ENCODE measurements around the gene SLC35E1. TPM values are rescaled to one million over a fixed set of nuclear protein-coding genes. Genes with fewer than 3 reads are reported as not detected.

Gene SLC35E1
- total and polyA plus RNA-seq, 2 of the 13 experiments (the other 11 are each of a cell fraction or from before 2014, with no cell fraction given) = 21.2 to 46.5 TPM

DNA sequence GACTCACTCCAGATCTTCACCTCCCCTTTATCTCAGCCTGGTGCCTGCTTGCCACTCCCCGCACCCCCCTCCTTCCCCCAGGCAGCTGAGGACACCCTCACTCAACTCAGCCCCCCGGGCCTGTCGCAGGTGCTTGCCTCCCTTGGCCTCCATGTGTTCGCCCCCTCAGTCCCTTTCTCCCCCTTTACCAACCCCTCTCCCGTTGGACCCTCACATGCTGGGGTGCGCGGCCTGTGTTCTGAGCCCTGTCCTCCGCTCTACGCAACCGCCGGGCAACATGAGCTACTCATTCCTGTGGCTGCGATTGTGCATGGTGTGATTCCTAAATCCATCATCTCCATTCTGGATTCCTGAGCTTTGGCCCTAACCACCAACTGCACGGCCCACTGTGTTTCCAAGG is 35.1 kb downstream of the SLC35E1 start:
- Histone ChIP-seq H3K9me3 (ENCODE audit: low read length) (no peaks in the 10 kb centered on the region), H3K27me3 (ENCODE audit: control insufficient read depth in 1 of 2, insufficient read depth in 2 of 2, low read length in 2 of 2) (no peaks in the 10 kb centered on the region; a peak in 1 of 5 replicates), H3K27ac (ENCODE audit: extremely low read length, insufficient read depth, low read length) (no peak overlapping the region), H3K79me2 (ENCODE audit: insufficient read depth, low read length) (peaks cover 54% of the 10 kb centered on the region), H3K4me1 (ENCODE audit: insufficient read depth, low read length) (peaks cover 18% of the 10 kb centered on the region), H3K36me3 (replicated peaks in 1 of 2; ENCODE audit: control insufficient read depth in 1 of 2, insufficient read depth in 2 of 2, low read length in 2 of 2) (peaks cover 36 to 69% of the 10 kb centered on the region in 2 experiments), H3K4me2 (ENCODE audit: low read depth, low read length) (no peak overlapping the region), H2AFZ (ENCODE audit: low read length) (no peak overlapping the region), H3K9ac (ENCODE audit: insufficient read depth, low read depth, low read length) (no peak overlapping the region), H4K20me1 (ENCODE audit: insufficient read depth, low read length) (peaks cover 27% of the 10 kb centered on the region), H3K4me3 (replicated peaks in 1 of 3; ENCODE audit: insufficient read depth in 1 of 3, low read depth in 2 of 3, low read length in 3 of 3) (no peak overlapping the region)
- TF ChIP-seq, protein P1, sequence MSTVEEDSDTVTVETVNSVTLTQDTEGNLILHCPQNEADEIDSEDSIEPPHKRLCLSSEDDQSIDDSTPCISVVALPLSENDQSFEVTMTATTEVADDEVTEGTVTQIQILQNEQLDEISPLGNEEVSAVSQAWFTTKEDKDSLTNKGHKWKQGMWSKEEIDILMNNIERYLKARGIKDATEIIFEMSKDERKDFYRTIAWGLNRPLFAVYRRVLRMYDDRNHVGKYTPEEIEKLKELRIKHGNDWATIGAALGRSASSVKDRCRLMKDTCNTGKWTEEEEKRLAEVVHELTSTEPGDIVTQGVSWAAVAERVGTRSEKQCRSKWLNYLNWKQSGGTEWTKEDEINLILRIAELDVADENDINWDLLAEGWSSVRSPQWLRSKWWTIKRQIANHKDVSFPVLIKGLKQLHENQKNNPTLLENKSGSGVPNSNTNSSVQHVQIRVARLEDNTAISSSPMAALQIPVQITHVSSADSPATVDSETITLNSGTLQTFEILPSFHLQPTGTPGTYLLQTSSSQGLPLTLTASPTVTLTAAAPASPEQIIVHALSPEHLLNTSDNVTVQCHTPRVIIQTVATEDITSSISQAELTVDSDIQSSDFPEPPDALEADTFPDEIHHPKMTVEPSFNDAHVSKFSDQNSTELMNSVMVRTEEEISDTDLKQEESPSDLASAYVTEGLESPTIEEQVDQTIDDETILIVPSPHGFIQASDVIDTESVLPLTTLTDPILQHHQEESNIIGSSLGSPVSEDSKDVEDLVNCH (CRISPR knock-in tag; IDR thresholded peaks at IDR 0.05) = no peak
- TF ChIP-seq ZMYM2 (CRISPR knock-in tag; IDR thresholded peaks at IDR 0.05) (no peak), PAX8 (CRISPR knock-in tag; IDR thresholded peaks at IDR 0.05; ENCODE audit: borderline replicate concordance) (no peak), AGO2 (optimal IDR thresholded peaks at IDR 0.05; ENCODE audit: low read depth, low read length) (peak; percentile 14), ZNF550 (CRISPR knock-in tag; IDR thresholded peaks at IDR 0.05; ENCODE audit: borderline replicate concordance) (no peak), RBFOX2 (IDR thresholded peaks at IDR 0.05; ENCODE audit: low read depth, low read length) (0 out of 2 replicates have a peak, but pooled peaks have one; percentile 14)
- no peak for FAIRE-seq
- POLR2A ChIA-PET = no interaction called here
- WGBS (ENCODE audit: low lambda C conversion rate) = 97% methylated on average over 13 of the region's 13 CpGs
- CTCF ChIA-PET (ENCODE audit: low intra/inter-chr PET ratio, low total read pairs) = no interaction called here
- no TSS peak for BruUV-seq (replicated peaks)
- intact Hi-C loops (cut with micrococcal nuclease; ENCODE audit: unreplicated experiment) = no loop called here
- no peak for ATAC-seq
- in situ Hi-C loops (cut with HindIII; ENCODE audit: extremely low pct_ligation_motif_present, low pct_unique_long_range_greater_than_20kb) = no loop called here
- no peak for DNase-seq (ENCODE audit: low spot score)

- Histone ChIP-seq H3K4me3 (replicated peaks in 1 of 3; ENCODE audit: insufficient read depth in 1 of 3, low read depth in 2 of 3, low read length in 3 of 3) (no peak overlapping the region), H3K9me3 (ENCODE audit: low read length) (no peaks in the 10 kb centered on the region), H3K4me2 (ENCODE audit: low read depth, low read length) (no peak overlapping the region), H3K36me3 (replicated peaks in 1 of 2; ENCODE audit: control insufficient read depth in 1 of 2, insufficient read depth in 2 of 2, low read length in 2 of 2) (peaks cover 43 to 79% of the 10 kb centered on the region in 2 experiments), H3K27ac (ENCODE audit: extremely low read length, insufficient read depth, low read length) (no peak overlapping the region), H3K27me3 (ENCODE audit: control insufficient read depth in 1 of 2, insufficient read depth in 2 of 2, low read length in 2 of 2) (no peaks in the 10 kb centered on the region), H3K9ac (ENCODE audit: insufficient read depth, low read depth, low read length) (no peak overlapping the region), H2AFZ (ENCODE audit: low read length) (no peak overlapping the region), H3K4me1 (ENCODE audit: insufficient read depth, low read length) (peaks cover 18% of the 10 kb centered on the region), H3K79me2 (ENCODE audit: insufficient read depth, low read length) (peaks cover 46% of the 10 kb centered on the region), H4K20me1 (ENCODE audit: insufficient read depth, low read length) (peaks cover 20% of the 10 kb centered on the region)
- no TSS peak for BruUV-seq (replicated peaks)
- ChIA-PET CTCF (ENCODE audit: low intra/inter-chr PET ratio, low total read pairs) (no interaction called here), POLR2A (no interaction called here)
- intact Hi-C loops (cut with micrococcal nuclease; ENCODE audit: unreplicated experiment) (no loop called here), in situ Hi-C loops (cut with HindIII; ENCODE audit: extremely low pct_ligation_motif_present, low pct_unique_long_range_greater_than_20kb) (no loop called here)
- ATAC-seq (peak; percentile 18; the same call in 1 of the 3 replicates), DNase-seq (ENCODE audit: low spot score) (no peak), FAIRE-seq (no peak)
- 94% methylated on average over 9 of the region's 9 CpGs for WGBS (ENCODE audit: low lambda C conversion rate)
- TF ChIP-seq, protein P2, sequence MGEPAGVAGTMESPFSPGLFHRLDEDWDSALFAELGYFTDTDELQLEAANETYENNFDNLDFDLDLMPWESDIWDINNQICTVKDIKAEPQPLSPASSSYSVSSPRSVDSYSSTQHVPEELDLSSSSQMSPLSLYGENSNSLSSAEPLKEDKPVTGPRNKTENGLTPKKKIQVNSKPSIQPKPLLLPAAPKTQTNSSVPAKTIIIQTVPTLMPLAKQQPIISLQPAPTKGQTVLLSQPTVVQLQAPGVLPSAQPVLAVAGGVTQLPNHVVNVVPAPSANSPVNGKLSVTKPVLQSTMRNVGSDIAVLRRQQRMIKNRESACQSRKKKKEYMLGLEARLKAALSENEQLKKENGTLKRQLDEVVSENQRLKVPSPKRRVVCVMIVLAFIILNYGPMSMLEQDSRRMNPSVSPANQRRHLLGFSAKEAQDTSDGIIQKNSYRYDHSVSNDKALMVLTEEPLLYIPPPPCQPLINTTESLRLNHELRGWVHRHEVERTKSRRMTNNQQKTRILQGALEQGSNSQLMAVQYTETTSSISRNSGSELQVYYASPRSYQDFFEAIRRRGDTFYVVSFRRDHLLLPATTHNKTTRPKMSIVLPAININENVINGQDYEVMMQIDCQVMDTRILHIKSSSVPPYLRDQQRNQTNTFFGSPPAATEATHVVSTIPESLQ (CRISPR knock-in tag; conservative IDR thresholded peaks at IDR 0.05) = no peak
- TF ChIP-seq, protein P3, sequence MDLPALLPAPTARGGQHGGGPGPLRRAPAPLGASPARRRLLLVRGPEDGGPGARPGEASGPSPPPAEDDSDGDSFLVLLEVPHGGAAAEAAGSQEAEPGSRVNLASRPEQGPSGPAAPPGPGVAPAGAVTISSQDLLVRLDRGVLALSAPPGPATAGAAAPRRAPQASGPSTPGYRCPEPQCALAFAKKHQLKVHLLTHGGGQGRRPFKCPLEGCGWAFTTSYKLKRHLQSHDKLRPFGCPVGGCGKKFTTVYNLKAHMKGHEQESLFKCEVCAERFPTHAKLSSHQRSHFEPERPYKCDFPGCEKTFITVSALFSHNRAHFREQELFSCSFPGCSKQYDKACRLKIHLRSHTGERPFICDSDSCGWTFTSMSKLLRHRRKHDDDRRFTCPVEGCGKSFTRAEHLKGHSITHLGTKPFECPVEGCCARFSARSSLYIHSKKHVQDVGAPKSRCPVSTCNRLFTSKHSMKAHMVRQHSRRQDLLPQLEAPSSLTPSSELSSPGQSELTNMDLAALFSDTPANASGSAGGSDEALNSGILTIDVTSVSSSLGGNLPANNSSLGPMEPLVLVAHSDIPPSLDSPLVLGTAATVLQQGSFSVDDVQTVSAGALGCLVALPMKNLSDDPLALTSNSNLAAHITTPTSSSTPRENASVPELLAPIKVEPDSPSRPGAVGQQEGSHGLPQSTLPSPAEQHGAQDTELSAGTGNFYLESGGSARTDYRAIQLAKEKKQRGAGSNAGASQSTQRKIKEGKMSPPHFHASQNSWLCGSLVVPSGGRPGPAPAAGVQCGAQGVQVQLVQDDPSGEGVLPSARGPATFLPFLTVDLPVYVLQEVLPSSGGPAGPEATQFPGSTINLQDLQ (CRISPR knock-in tag; IDR thresholded peaks at IDR 0.05) = no peak
- no peak for TF ChIP-seq CBX1 (IDR thresholded peaks at IDR 0.05; ENCODE audit: low read depth)
- no peak for TF ChIP-seq ZNF431 (CRISPR knock-in tag; IDR thresholded peaks at IDR 0.05; ENCODE audit: borderline replicate concordance, low read depth)
- no peak for TF ChIP-seq CENPX (CRISPR knock-in tag; IDR thresholded peaks at IDR 0.05)
- TF ChIP-seq MAFF (IDR thresholded peaks at IDR 0.05; ENCODE audit: low read depth, low read length) = no peak
Observed at GRCh38 chr19:16536130-16536529, 36.1 kb downstream of the SLC35E1 start.

Measured in HepG2 (cell line).